ENCODE data around the gene NEDD8.

Gene NEDD8

DNA sequence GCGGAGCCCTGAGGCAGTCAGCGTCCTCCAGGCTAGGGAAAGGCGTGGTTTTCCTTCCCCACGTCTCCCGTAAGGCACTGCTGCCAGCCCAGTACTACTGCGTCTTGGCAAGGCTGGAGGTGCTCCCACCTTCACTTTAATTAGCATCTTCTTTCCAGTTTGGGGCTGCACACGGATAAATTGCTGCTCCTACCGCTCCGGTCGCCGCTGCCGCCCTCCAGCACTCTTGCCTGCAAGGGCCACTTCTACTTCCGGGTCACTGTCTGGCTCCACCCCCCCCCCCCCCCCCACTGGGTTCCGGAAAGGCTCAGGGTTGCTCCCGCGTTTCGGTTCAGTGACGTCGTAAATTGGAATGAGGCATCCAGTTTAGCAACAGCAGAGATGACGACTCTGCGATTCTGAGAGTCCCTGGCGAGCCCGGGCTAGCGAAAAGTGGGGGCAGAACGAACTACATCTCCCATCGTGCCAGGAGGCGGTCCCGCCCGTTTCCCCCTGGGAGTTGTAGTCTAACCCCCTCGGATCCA, at the start of gene NEDD8:
Gene NEDD8, minus strand, starts transcription at position 247 of the 524 bp plus-strand sequence. Its CDS starts 100 bp downstream, at position 147.
- peaks cover 35% of the 10 kb centered on the region for H3K4me1 Mint-ChIP-seq (ENCODE audit: low read depth)
- DNase-seq (ENCODE audit: low spot score), result peak; percentile 91
- peak within 1 kb of the TSS; percentile 94 for H3K27ac Mint-ChIP-seq
- peak within 1 kb of the TSS; percentile 95 for H3K4me3 Mint-ChIP-seq
- no peaks in the 10 kb centered on the region for H3K27me3 Mint-ChIP-seq (ENCODE audit: low read depth)
- peaks cover 35% of the 10 kb centered on the region for H3K36me3 Mint-ChIP-seq (ENCODE audit: low read depth)
- no peaks in the 10 kb centered on the region for H3K9me3 Mint-ChIP-seq

DNA sequence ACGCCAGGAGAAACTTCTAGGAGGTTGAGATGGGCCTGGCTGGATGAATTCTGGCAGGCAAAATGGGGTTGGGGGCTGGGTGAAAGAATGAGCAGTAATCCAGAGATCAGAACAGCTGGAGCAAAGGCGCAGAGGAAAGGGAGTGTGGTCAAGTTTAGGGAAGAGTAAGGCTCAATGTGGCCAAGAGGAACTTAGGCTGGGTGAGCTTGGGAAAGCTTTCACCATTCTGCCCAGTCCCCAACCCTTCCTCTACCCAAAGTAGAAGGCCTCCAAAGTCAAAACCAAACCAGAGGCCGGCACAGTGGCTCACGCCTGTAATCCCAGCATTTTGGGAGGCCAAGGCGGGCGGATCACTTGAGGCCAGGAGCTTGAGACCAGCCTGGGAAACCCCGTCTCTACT, 49.5 kb upstream of the NEDD8 start:
- no peak for DNase-seq (ENCODE audit: low spot score)
- Mint-ChIP-seq H3K4me1 (ENCODE audit: low read depth) (peaks cover 20% of the 10 kb centered on the region), H3K9me3 (no peaks in the 10 kb centered on the region), H3K27me3 (ENCODE audit: low read depth) (peaks cover 2% of the 10 kb centered on the region), H3K4me3 (no peak overlapping the region), H3K36me3 (ENCODE audit: low read depth) (peaks cover 3% of the 10 kb centered on the region), H3K27ac (no peak overlapping the region)

DNA sequence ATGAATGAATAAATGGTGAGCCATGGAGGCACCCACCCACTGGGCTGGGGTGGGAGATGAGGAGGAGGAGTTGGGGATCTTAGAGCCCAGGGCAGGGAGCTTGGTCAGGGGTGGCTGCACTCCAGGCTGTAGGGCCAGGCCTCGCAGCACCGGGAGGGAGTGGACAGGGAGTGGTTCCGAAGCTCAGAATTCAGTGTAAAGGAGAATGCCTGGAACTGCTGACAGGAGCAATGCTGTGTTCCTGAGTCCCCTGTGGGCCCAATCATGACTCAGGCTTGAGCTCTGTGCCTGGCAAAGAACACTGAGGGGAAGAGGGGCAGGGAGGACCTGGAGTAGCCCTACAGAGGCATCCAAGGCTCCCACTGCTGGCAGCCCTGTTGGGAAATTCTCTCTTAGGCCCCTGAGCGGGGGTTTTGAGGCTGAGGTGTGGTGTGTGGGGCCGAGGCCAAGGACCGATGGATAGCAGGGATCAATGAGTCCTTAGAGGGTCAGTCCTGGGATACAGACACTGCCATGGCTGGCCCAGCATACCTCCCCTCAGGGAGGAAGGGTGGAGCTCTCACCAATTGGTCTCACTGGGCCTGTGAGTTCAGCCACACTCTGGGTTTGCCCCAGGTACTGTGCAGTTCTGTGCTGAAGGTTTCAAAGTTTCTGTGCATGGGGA, 48.8 kb upstream of the NEDD8 start:
- H3K27me3 Mint-ChIP-seq (ENCODE audit: low read depth), result peaks cover 2% of the 10 kb centered on the region

DNA sequence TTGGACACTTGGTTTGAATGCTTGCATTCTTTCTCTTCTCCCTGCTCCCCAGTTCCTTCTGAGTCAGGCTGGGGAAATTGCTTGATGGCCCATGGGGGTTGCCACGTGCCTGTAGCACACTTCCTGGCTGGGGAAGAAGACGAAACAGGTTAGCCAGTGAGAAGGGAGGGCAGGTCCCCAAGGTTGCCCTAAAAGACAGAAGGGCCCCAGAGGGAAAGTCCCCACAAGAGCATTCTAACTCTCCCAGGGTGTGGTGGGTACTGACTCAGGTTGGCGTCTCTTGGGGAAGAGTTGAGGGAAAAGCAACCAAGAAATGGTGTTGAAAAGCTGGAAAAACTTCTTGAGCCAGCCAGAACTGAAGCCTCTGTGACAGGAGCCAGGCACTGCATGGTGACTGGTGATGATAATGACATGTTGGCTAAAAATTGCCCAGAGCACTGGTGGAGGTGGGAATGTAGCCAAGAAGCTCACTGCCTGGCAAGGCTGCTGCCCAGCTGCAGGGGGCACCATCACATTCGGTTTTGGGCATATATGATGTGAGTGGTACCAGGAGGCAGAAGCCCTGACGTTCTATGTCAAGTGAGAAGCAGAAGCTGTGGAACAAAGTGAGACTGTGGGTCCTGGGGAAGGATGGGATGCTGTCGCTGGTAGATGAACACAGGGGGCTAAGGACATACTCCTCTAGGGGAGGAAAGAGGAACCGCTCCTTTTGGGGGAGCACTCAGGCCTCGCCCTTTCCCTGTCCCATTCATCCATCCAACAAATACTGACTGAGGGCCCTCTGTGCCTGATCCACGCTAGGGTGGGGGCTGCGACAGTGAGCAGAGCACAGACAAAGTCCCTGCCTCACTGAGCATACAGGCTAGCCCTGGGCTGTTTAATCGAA, 47.4 kb upstream of the NEDD8 start:
- Mint-ChIP-seq H3K36me3 (ENCODE audit: low read depth) (peaks cover 3% of the 10 kb centered on the region), H3K27me3 (ENCODE audit: low read depth) (peaks cover 2% of the 10 kb centered on the region), H3K27ac (no peak overlapping the region), H3K4me1 (ENCODE audit: low read depth) (peaks cover 23% of the 10 kb centered on the region), H3K4me3 (no peak overlapping the region), H3K9me3 (no peaks in the 10 kb centered on the region)
- DNase-seq (ENCODE audit: low spot score), result peak; percentile 31

More for the DNA sequence above, 48.8 kb upstream of the NEDD8 start:
- H3K9me3 Mint-ChIP-seq, result no peaks in the 10 kb centered on the region
- peaks cover 3% of the 10 kb centered on the region for H3K36me3 Mint-ChIP-seq (ENCODE audit: low read depth)
- H3K27ac Mint-ChIP-seq, result no peak overlapping the region
- H3K4me1 Mint-ChIP-seq (ENCODE audit: low read depth), result peaks cover 20% of the 10 kb centered on the region
- no peak for DNase-seq (ENCODE audit: low spot score)
- no peak overlapping the region for H3K4me3 Mint-ChIP-seq

DNA sequence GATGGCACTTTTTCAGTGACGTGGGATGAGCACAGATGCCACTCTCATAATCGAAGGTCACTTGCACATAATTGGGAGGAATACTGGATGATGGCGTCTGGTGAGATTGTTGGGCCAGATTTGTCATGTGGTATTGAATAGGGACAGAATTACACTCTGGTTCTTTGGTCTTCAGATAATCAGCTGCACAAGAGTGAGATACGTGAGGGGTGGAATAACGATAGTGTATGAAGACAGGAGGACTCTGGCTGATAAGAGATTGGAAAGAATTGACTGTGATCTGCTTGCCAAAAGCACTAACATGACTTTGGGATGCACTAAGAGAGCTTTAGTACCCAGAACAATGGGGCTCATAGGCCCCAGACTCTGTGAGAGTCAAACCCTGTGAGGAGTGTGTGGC, 46.3 kb upstream of the NEDD8 start:
- Mint-ChIP-seq H3K4me3 (no peak overlapping the region), H3K27ac (no peak overlapping the region), H3K9me3 (no peaks in the 10 kb centered on the region), H3K4me1 (ENCODE audit: low read depth) (peaks cover 32% of the 10 kb centered on the region), H3K36me3 (ENCODE audit: low read depth) (peaks cover 3% of the 10 kb centered on the region), H3K27me3 (ENCODE audit: low read depth) (no peaks in the 10 kb centered on the region)
- no peak for DNase-seq (ENCODE audit: low spot score)

DNA sequence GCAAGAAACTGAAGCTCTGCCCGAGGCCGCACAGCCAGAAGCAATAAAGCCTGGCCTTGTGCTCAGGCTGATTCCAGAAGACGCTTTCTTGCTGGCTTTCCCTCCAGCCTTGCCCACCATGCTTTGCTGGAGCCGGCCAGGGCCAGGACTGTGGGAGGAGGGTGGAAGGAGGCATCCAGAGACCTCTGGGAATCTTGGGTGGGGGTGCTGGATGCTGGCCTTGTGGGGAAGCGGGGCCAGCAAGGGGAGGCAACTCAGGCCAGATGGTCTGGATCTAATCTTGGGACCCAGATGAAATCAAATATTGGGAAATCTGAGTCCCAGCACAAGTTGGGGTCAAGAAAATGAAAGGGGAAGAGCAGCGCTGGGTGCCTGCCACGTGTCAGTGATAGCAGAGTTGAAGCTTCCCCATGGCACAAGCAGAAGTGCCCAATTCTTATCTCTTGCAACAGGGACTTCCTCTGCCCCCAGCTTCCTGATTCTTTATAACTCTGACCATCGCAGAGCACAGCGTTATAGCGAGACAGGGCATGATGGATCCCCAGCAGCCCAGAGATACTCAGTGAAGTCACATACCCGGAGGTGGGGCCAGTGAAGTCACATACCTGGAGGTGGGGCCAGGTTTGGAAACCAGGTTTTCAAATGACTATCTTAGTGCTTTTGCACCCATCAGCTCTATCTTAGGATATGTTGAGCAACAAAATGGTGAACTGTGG, 45.6 kb upstream of the NEDD8 start:
- H3K9me3 Mint-ChIP-seq, result no peaks in the 10 kb centered on the region

DNA sequence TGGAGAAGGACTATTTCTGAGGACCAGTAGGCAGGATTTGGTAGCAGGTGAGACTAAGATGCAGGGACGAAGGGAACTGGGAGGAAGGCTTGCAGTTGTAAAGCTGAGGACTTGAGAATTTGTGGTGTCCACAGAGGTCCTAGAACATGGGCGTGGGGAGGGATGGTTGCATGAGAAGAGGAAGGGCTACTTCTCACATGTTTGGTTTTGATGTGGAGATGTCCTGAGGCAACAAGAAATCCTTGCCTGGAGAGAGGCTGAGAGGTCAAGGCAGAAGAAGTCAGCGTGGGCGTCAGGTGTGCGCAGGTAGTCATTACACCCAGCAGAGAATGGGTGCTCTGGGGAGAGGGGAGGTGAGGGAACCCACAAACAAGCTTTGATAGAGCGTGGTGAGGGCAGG, 44.9 kb upstream of the NEDD8 start:
- no peak for DNase-seq (ENCODE audit: low spot score)
- peaks cover 44% of the 10 kb centered on the region for H3K4me1 Mint-ChIP-seq (ENCODE audit: low read depth)
- no peaks in the 10 kb centered on the region for H3K27me3 Mint-ChIP-seq (ENCODE audit: low read depth)
- peaks cover 3% of the 10 kb centered on the region for H3K36me3 Mint-ChIP-seq (ENCODE audit: low read depth)
- peak overlapping the region; percentile 49 for H3K27ac Mint-ChIP-seq
- H3K9me3 Mint-ChIP-seq, result no peaks in the 10 kb centered on the region
- no peak overlapping the region for H3K4me3 Mint-ChIP-seq

More for the DNA sequence above, 45.6 kb upstream of the NEDD8 start:
- Mint-ChIP-seq H3K4me1 (ENCODE audit: low read depth) (peaks cover 37% of the 10 kb centered on the region), H3K27ac (peak overlapping the region; percentile 11), H3K4me3 (no peak overlapping the region), H3K36me3 (ENCODE audit: low read depth) (peaks cover 3% of the 10 kb centered on the region), H3K27me3 (ENCODE audit: low read depth) (no peaks in the 10 kb centered on the region)
- DNase-seq (ENCODE audit: low spot score), result no peak

DNA sequence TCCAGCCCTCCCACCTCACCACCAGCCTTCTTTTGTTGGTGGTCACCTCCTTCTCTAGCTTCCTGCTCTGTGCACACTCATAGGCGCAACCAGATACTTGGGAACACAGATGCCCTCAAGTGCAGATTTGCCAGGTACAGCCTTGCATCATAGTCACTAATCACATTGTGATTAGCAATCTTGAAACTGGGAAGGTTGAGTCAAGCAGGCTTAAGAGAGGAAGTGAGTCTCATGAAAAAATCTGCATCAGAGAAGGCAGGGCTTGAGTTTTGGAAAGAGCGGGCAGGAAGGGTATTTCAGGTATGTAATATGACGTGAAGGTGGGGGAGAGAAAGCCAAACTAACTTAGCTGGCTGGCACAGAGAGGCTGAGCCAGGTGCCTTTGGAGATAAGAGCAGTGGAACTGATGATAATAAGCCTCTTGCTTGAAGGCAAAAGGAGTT, 42.0 kb upstream of the NEDD8 start:
- H3K27me3 Mint-ChIP-seq (ENCODE audit: low read depth), result no peaks in the 10 kb centered on the region
- H3K9me3 Mint-ChIP-seq, result no peaks in the 10 kb centered on the region
- peaks cover 52% of the 10 kb centered on the region for H3K4me1 Mint-ChIP-seq (ENCODE audit: low read depth)
- H3K36me3 Mint-ChIP-seq (ENCODE audit: low read depth), result peaks cover 9% of the 10 kb centered on the region
- H3K27ac Mint-ChIP-seq, result peak overlapping the region; percentile 71
- DNase-seq (ENCODE audit: low spot score), result peak; percentile 65
- peak overlapping the region; percentile 8 for H3K4me3 Mint-ChIP-seq

DNA sequence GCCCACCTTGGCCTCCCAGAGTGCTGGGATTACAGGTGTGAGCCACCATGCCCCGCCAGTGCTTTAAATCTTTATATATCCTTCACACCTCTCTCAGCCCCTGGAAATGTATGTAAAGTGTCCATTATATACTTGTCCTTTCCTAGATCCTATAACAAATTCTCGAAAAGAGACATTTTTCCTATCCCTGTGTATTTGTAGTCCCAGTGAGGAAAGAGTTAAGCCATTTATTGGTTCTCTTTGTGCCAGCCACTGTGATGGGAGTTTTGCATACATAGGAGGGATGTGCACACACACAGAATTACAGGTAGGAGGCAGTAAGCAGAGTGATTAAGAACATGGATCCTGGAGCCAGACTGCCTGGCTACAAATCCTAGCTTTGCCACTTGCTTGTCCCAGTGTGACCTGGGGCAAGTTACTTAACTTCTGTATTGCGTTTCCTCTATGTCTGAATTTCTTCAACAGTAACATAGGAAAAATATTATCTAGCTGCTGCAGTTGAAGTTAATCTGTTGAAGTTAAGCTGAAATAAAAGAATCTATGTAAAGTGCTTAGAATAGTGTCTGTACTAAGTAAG, 41.3 kb upstream of the NEDD8 start:
- H3K4me3 Mint-ChIP-seq, result peak overlapping the region; percentile 22
- peaks cover 47% of the 10 kb centered on the region for H3K4me1 Mint-ChIP-seq (ENCODE audit: low read depth)
- H3K9me3 Mint-ChIP-seq, result no peaks in the 10 kb centered on the region
- DNase-seq (ENCODE audit: low spot score), result no peak
- H3K36me3 Mint-ChIP-seq (ENCODE audit: low read depth), result peaks cover 14% of the 10 kb centered on the region
- no peaks in the 10 kb centered on the region for H3K27me3 Mint-ChIP-seq (ENCODE audit: low read depth)
- no peak overlapping the region for H3K27ac Mint-ChIP-seq

DNA sequence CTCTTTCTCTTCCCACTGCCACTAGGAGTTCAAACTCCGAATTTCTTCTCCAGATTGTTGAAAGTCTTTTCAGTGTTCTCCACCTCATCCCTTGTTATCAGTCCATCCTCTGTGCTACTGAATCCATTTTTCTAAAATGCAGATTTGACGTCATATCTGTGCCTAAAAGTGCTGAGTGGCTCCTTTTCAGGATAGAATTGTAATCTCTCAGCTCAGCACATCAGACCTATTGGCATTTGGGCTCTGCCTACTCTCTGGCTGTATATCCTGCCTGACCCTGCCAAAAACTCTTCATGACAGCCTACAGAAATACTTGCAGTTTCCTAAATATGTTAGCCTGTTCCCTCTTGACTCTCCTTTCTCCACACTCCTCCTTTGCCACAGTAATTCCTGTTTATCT, 40.3 kb upstream of the NEDD8 start:
- no peak for DNase-seq (ENCODE audit: low spot score)
- Mint-ChIP-seq H3K4me3 (peak overlapping the region; percentile 79), H3K36me3 (ENCODE audit: low read depth) (peaks cover 11% of the 10 kb centered on the region), H3K4me1 (ENCODE audit: low read depth) (peaks cover 43% of the 10 kb centered on the region), H3K27ac (peak overlapping the region; percentile 88), H3K9me3 (no peaks in the 10 kb centered on the region), H3K27me3 (ENCODE audit: low read depth) (no peaks in the 10 kb centered on the region)

DNA sequence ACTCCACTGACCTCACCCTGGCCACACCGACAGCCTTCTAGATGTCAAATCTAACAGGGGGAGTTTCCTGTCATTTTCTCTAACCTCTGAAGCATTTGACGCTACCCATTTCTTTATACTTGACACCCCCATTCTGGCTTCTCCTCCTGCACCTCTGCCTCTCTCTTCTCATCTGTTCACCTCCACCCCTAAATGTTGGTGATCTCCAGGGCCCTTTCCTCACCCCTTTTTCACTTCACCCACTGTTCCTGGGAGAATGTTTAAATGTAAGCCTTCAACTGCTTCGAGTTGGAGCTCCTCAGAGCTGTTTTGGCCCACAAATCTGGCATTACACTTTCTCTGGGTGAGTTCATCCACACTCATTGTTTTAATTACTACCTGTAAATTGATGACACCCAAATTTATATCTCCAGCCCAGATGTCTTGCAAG, 39.7 kb upstream of the NEDD8 start:
- peaks cover 17% of the 10 kb centered on the region for H3K36me3 Mint-ChIP-seq (ENCODE audit: low read depth)
- H3K27ac Mint-ChIP-seq, result peak overlapping the region; percentile 88
- H3K9me3 Mint-ChIP-seq, result no peaks in the 10 kb centered on the region
- peaks cover 42% of the 10 kb centered on the region for H3K4me1 Mint-ChIP-seq (ENCODE audit: low read depth)
- no peak for DNase-seq (ENCODE audit: low spot score)
- peak overlapping the region; percentile 79 for H3K4me3 Mint-ChIP-seq
- no peaks in the 10 kb centered on the region for H3K27me3 Mint-ChIP-seq (ENCODE audit: low read depth)

DNA sequence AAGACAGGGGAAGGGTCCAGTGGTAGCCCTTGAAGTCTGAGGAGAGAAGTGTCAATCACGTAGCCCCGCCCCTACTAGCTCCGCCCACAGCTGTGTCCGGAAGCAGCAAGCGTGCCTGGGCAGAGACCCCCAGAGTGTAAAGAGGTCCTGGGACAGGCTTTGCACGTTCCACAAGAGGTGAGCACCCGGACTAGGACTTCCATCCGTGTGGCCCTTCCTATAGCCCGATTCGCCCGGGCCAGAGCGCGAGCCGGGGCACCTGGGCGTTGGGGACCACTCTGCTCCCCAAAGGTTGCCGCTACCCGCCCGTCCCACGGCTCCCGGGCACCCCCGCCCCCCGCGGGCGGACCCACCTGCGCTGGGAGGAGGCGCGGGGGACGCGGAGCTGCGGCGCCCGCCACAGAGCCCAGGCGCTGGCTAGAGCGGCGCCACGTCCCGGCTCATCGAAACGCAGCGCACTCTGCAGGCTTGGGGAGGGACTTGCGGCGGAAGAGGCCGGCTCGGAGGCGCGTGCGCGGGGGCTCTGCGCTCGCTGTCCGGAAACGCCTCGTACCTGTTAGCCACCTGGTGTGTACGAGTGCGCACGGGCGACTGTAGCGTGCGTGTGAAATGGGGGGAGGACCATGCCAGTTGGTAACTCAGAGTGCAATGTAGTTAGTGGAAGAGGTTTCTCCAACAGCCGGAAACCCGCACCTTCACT, 39.1 kb upstream of the NEDD8 start, which contains the start of gene RABGGTA:
Gene RABGGTA, minus strand, starts transcription at position 464 of the 700 bp plus-strand sequence. CDS start 482 bp downstream, outside the sequence.
- Mint-ChIP-seq H3K36me3 (ENCODE audit: low read depth) (peaks cover 22% of the 10 kb centered on the region), H3K4me3 (peak within 1 kb of the TSS; percentile 93), H3K27me3 (ENCODE audit: low read depth) (no peaks in the 10 kb centered on the region), H3K4me1 (ENCODE audit: low read depth) (peaks cover 42% of the 10 kb centered on the region), H3K9me3 (no peaks in the 10 kb centered on the region), H3K27ac (peak within 1 kb of the TSS; percentile 88)
- DNase-seq (ENCODE audit: low spot score), result peak; percentile 85

All from T-helper 2 cell treated with Interferon-gamma antibody and Interleukin-4, amounts not matched to agents 5 μg/mL and 100 μg/mL, for 36 hours (primary cell).